GM23338 (cell line): Measurements from ENCODE around the gene HEPACAM. TPM values are rescaled to one million over a fixed set of nuclear protein-coding genes. Genes with fewer than 3 reads are reported as not detected.
A peak's percentile ranks its signal among the peaks of the same experiment; 100 is the strongest.

Source experiments
- ATAC-seq: fragments of 200-7000 bp; cut with Tn5 transposase; 3 replicates; pipeline ENCODE4 v1.9.1; 2020
- DNase-seq: peaks from one replicate; pipeline ENCODE4 v3.0.0-alpha.2; 2015; ENCODE audit warnings: low spot score
- H2AFZ ChIP-seq: fragments of 200-600 bp; sonication (generic); 2 replicates; pipeline ENCODE4 v1.8.0; 2016; ENCODE audit warnings: antibody characterized with exemption, mild to moderate bottlenecking, moderate library complexity
- H3F3A ChIP-seq: fragments of 200-600 bp; sonication (generic); replicated peaks from 2 replicates; pipeline ENCODE4 v1.8.0; 2017; ENCODE audit warnings: antibody characterized with exemption, mixed run types, low read depth
- H3K27ac ChIP-seq: fragments of 200-600 bp; sonication (generic); 2 replicates; pipeline ENCODE4 v1.6.1; 2016; ENCODE audit warnings: low read depth
- H3K27me3 ChIP-seq: fragments of 200-600 bp; sonication (generic); 2 replicates; pipeline ENCODE4 v1.8.0; 2016; ENCODE audit warnings: mild to moderate bottlenecking, mixed run types, moderate library complexity; ENCODE audit not compliant: insufficient read depth
- H3K36me3 ChIP-seq: fragments of 200-600 bp; sonication (generic); 2 replicates; pipeline ENCODE4 v1.8.0; 2016; ENCODE audit warnings: mild to moderate bottlenecking; ENCODE audit not compliant: insufficient read depth
- H3K4me1 ChIP-seq: fragments of 200-600 bp; sonication (generic); 2 replicates; pipeline ENCODE4 v1.8.0; 2016; ENCODE audit warnings: mild to moderate bottlenecking, moderate library complexity; ENCODE audit not compliant: insufficient read depth
- H3K4me2 ChIP-seq: fragments of 200-600 bp; sonication (generic); 2 replicates; pipeline ENCODE4 v1.7.1; 2017; ENCODE audit warnings: mixed run types
- H3K4me3 ChIP-seq: fragments of 200-600 bp; sonication (generic); 2 replicates; pipeline ENCODE4 v1.6.1; 2016; ENCODE audit warnings: mixed run types
- H3K79me2 ChIP-seq: fragments of 200-600 bp; sonication (generic); replicated peaks from 2 replicates; pipeline ENCODE4 v1.8.0; 2017; ENCODE audit warnings: mild to moderate bottlenecking; ENCODE audit not compliant: insufficient read depth
- H3K9me2 ChIP-seq: fragments of 200-600 bp; sonication (generic); 2 replicates; pipeline ENCODE4 v1.8.0; 2017; ENCODE audit not compliant: insufficient read depth
- H4K20me1 ChIP-seq: fragments of 200-600 bp; sonication (generic); replicated peaks from 2 replicates; pipeline ENCODE4 v1.8.0; 2017; ENCODE audit warnings: mild to moderate bottlenecking; ENCODE audit not compliant: insufficient read depth
- H3K27ac Mint-ChIP-seq: 2 replicates; pipeline ENCODE4 v1.8.0; 2020; ENCODE audit warnings: inconsistent platforms, mild to moderate bottlenecking, moderate library complexity, mixed read lengths
- H3K27me3 Mint-ChIP-seq: 3 replicates; pipeline ENCODE4 v1.8.0; 2022; ENCODE audit warnings: low read depth, mild to moderate bottlenecking, moderate library complexity, mixed read lengths, inconsistent platforms; ENCODE audit not compliant: insufficient read depth, poor library complexity
- H3K36me3 Mint-ChIP-seq: 3 replicates; pipeline ENCODE4 v1.8.0; 2021; ENCODE audit warnings: low read depth, mild to moderate bottlenecking, inconsistent platforms, moderate library complexity, mixed read lengths
- H3K4me1 Mint-ChIP-seq: 3 replicates; pipeline ENCODE4 v1.8.0; 2020; ENCODE audit warnings: mild to moderate bottlenecking, inconsistent platforms, mixed read lengths
- H3K4me3 Mint-ChIP-seq: 3 replicates; pipeline ENCODE4 v1.8.0; 2021; ENCODE audit warnings: moderate library complexity, mild to moderate bottlenecking, inconsistent platforms, mixed read lengths
- H3K9me3 Mint-ChIP-seq: 3 replicates; pipeline ENCODE4 v1.8.0; 2020; ENCODE audit warnings: moderate library complexity, mild to moderate bottlenecking, inconsistent platforms, mixed read lengths
- CREB1 ChIP-seq: fragments of 250-450 bp; sonication (Bioruptor Pico); IDR thresholded peaks from 2 replicates; pipeline ENCODE4 v1.5.0; 2020; ENCODE audit warnings: low read depth, mild to moderate bottlenecking, moderate library complexity
- CTCF ChIP-seq, 2 experiments: fragments of 200-600 bp in 1 of 2; sonication (generic) in 1 of 2; conservative IDR thresholded peaks; 2 replicates each; pipeline versions ENCODE4 v1.5.1 to v1.6.1; 2016 to 2017; ENCODE audit warnings: antibody characterized with exemption in 2 of 2, low read depth in 2 of 2, mild to moderate bottlenecking in 2 of 2, moderate library complexity in 1 of 2
- ETS1 ChIP-seq: IDR thresholded peaks from 2 replicates; pipeline ENCODE4 v1.6.1; 2016; ENCODE audit warnings: antibody characterized with exemption
- EZH2 ChIP-seq: fragments of 200-600 bp; sonication (generic); IDR thresholded peaks from one replicate; pipeline ENCODE4 v1.8.0; 2017; ENCODE audit warnings: antibody characterized with exemption, mild to moderate bottlenecking, low read depth; ENCODE audit not compliant: unreplicated experiment
- EZH2phosphoT487 ChIP-seq: fragments of 200-600 bp; sonication (generic); IDR thresholded peaks from one replicate; pipeline ENCODE4 v1.8.1; 2018; ENCODE audit warnings: antibody characterized with exemption; ENCODE audit not compliant: unreplicated experiment
- JUNB ChIP-seq: IDR thresholded peaks from one replicate; pipeline ENCODE4 v1.6.1; 2016; ENCODE audit warnings: antibody characterized with exemption; ENCODE audit not compliant: unreplicated experiment
- NANOG ChIP-seq: IDR thresholded peaks from 2 replicates; pipeline ENCODE4 v1.6.1; 2016; ENCODE audit warnings: antibody characterized with exemption, borderline replicate concordance
- POLR2AphosphoS5 ChIP-seq: IDR thresholded peaks from 2 replicates; pipeline ENCODE4 v1.6.1; 2016; ENCODE audit warnings: antibody characterized with exemption, low read depth
- REST ChIP-seq: IDR thresholded peaks from one replicate; pipeline ENCODE4 v1.6.1; 2018; ENCODE audit warnings: antibody characterized with exemption; ENCODE audit not compliant: unreplicated experiment
- STAT1 ChIP-seq: IDR thresholded peaks from one replicate; pipeline ENCODE4 v1.6.1; 2016; ENCODE audit warnings: antibody characterized with exemption; ENCODE audit not compliant: unreplicated experiment
- ZNF114 ChIP-seq: fragments of 250-450 bp; sonication (Bioruptor Pico); IDR thresholded peaks from 2 replicates; pipeline ENCODE4 v1.5.0; 2020; ENCODE audit warnings: mild to moderate bottlenecking, moderate library complexity
- ZNF331 ChIP-seq: fragments of 250-450 bp; sonication (Bioruptor Pico); IDR thresholded peaks from 2 replicates; pipeline ENCODE4 v1.5.0; 2020; ENCODE audit warnings: low read depth, mild to moderate bottlenecking, moderate library complexity
- polyA plus RNA-seq: library from polyadenylated mRNA; unstranded; fragments of >200 nt; fragmentation: Nextera tagmentation; extraction: Ambion mirVana; gene quantifications from 2 replicates; pipeline ENCODE4 v1.2.1, GENCODE V29; 2016
- total RNA-seq: library from RNA; depleted of rRNA; stranded (reverse); fragments of >200 nt; shearing (Covaris generic); gene quantifications from 2 replicates; pipeline ENCODE4 v1.2.3, GENCODE V29; 2014
- TF ChIP-seq, protein P1 (sequence below): fragments of 250-450 bp; sonication (Bioruptor Pico); IDR thresholded peaks from 2 replicates; pipeline ENCODE4 v1.5.0; 2020; ENCODE audit warnings: mild to moderate bottlenecking, moderate library complexity

Gene HEPACAM
- total and polyA plus RNA-seq, 2 experiments from 2014 or later = 0.17 TPM; not detected in 1

GRCh38 chr11:124877910-124878758, 57.7 kb downstream of the HEPACAM start:
- Mint-ChIP-seq H3K36me3 (no peaks in the 10 kb centered on the region), H3K4me1 (peaks cover 27% of the 10 kb centered on the region), H3K4me3 (peak overlapping the region; percentile 88), H3K9me3 (no peaks in the 10 kb centered on the region), H3K27me3 (peaks cover 47% of the 10 kb centered on the region), H3K27ac (no peak overlapping the region)
- Histone ChIP-seq H3K4me3 (peak overlapping the region; percentile 79), H3K36me3 (no peaks in the 10 kb centered on the region), H3K4me2 (peak overlapping the region; percentile 82), H3K27me3 (peaks cover 43% of the 10 kb centered on the region), H3F3A (no peaks in the 10 kb centered on the region), H3K4me1 (peaks cover 13% of the 10 kb centered on the region; the same call in 1 of the 2 replicates), H3K27ac (no peak overlapping the region), H3K79me2 (no peaks in the 10 kb centered on the region), H4K20me1 (no peaks in the 10 kb centered on the region), H3K9me2 (no peaks in the 10 kb centered on the region), H2AFZ (no peak overlapping the region)
- TF ChIP-seq, protein P1, sequence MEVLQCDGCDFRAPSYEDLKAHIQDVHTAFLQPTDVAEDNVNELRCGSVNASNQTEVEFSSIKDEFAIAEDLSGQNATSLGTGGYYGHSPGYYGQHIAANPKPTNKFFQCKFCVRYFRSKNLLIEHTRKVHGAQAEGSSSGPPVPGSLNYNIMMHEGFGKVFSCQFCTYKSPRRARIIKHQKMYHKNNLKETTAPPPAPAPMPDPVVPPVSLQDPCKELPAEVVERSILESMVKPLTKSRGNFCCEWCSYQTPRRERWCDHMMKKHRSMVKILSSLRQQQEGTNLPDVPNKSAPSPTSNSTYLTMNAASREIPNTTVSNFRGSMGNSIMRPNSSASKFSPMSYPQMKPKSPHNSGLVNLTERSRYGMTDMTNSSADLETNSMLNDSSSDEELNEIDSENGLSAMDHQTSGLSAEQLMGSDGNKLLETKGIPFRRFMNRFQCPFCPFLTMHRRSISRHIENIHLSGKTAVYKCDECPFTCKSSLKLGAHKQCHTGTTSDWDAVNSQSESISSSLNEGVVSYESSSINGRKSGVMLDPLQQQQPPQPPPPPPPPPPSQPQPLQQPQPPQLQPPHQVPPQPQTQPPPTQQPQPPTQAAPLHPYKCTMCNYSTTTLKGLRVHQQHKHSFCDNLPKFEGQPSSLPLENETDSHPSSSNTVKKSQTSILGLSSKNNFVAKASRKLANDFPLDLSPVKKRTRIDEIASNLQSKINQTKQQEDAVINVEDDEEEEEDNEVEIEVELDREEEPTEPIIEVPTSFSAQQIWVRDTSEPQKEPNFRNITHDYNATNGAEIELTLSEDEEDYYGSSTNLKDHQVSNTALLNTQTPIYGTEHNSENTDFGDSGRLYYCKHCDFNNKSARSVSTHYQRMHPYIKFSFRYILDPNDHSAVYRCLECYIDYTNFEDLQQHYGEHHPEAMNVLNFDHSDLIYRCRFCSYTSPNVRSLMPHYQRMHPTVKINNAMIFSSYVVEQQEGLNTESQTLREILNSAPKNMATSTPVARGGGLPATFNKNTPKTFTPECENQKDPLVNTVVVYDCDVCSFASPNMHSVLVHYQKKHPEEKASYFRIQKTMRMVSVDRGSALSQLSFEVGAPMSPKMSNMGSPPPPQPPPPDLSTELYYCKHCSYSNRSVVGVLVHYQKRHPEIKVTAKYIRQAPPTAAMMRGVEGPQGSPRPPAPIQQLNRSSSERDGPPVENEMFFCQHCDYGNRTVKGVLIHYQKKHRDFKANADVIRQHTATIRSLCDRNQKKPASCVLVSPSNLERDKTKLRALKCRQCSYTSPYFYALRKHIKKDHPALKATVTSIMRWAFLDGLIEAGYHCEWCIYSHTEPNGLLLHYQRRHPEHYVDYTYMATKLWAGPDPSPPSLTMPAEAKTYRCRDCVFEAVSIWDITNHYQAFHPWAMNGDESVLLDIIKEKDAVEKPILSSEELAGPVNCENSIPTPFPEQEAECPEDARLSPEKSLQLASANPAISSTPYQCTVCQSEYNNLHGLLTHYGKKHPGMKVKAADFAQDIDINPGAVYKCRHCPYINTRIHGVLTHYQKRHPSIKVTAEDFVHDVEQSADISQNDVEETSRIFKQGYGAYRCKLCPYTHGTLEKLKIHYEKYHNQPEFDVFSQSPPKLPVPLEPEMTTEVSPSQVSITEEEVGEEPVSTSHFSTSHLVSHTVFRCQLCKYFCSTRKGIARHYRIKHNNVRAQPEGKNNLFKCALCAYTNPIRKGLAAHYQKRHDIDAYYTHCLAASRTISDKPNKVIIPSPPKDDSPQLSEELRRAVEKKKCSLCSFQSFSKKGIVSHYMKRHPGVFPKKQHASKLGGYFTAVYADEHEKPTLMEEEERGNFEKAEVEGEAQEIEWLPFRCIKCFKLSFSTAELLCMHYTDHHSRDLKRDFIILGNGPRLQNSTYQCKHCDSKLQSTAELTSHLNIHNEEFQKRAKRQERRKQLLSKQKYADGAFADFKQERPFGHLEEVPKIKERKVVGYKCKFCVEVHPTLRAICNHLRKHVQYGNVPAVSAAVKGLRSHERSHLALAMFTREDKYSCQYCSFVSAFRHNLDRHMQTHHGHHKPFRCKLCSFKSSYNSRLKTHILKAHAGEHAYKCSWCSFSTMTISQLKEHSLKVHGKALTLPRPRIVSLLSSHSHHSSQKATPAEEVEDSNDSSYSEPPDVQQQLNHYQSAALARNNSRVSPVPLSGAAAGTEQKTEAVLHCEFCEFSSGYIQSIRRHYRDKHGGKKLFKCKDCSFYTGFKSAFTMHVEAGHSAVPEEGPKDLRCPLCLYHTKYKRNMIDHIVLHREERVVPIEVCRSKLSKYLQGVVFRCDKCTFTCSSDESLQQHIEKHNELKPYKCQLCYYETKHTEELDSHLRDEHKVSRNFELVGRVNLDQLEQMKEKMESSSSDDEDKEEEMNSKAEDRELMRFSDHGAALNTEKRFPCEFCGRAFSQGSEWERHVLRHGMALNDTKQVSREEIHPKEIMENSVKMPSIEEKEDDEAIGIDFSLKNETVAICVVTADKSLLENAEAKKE = no peak
- TF ChIP-seq CTCF (conservative IDR thresholded peaks at IDR 0.05; ENCODE audit: low read depth in 2 of 2) (no peak), CREB1 (CRISPR knock-in tag) (no peak), ETS1 (no peak), ZNF331 (CRISPR knock-in tag) (no peak), ZNF114 (CRISPR knock-in tag) (no peak), JUNB (no peak), REST (no peak), EZH2 (no peak), STAT1 (no peak), EZH2phosphoT487 (no peak), NANOG (no peak), POLR2AphosphoS5 (no peak)
- DNase-seq (no peak), ATAC-seq (peak; percentile 3; the same call in 1 of the 3 replicates)
